Measurements from ENCODE around the gene CKS2.

DNA sequence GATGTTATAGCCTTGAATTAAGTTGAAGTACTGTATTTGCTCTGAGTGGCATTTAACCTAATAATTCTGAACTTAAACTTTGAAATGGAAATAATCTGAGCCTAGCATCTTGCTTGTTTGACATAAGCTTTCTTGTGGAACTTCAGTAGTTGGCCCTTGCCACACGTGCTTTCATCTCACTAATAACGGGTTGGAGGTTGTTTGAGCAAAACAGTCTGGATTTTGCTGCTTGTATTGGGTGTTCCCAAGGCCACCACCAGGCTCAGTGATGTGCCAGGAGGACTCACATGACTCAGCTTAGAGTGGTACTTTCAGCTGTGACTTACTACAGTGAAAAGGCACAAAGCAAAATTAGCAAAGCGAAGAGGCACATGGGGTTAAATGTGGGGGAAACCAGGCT is 43.0 kb downstream of the CKS2 start:
- TF ChIP-seq POLR2A (IDR thresholded peaks at IDR 0.05) (no peak), POLR2AphosphoS5 (IDR thresholded peaks at IDR 0.05; ENCODE audit: insufficient read depth in 1 of 2, low read depth in 1 of 2) (no peak)
- TF ChIP-seq, protein P1, sequence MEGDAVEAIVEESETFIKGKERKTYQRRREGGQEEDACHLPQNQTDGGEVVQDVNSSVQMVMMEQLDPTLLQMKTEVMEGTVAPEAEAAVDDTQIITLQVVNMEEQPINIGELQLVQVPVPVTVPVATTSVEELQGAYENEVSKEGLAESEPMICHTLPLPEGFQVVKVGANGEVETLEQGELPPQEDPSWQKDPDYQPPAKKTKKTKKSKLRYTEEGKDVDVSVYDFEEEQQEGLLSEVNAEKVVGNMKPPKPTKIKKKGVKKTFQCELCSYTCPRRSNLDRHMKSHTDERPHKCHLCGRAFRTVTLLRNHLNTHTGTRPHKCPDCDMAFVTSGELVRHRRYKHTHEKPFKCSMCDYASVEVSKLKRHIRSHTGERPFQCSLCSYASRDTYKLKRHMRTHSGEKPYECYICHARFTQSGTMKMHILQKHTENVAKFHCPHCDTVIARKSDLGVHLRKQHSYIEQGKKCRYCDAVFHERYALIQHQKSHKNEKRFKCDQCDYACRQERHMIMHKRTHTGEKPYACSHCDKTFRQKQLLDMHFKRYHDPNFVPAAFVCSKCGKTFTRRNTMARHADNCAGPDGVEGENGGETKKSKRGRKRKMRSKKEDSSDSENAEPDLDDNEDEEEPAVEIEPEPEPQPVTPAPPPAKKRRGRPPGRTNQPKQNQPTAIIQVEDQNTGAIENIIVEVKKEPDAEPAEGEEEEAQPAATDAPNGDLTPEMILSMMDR (IDR thresholded peaks at IDR 0.05), result no peak

Data from vagina (tissue), 2 donors.